Measurements from ENCODE around the gene MIX23. TPM values are rescaled to one million over a fixed set of nuclear protein-coding genes. Genes with fewer than 3 reads are reported as not detected.

MIX23 gene
- total RNA-seq, 1 experiment from 2014 or later: 111 TPM

DNA sequence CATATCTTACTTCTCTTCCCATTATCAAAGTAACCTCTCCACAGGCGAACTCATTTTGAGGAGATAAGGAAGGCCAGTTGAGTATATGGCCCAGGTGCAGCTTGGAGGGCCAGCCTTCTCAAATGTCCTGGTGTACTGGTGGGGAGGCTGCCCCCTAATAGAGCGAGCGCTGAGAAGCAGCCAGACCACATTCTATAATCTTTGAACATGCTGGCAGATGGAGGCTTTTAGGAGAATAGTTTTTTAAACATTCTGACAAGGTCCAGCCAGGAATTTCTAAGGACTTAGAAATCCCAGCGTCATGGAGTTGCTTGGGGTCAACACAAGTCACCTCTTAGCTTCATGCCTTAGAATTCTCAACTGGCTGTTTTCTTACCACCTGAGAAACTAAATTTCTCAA is 27.1 kb upstream of the MIX23 start:
- ATAC-seq: no peak
- Histone ChIP-seq H3K4me1 (ENCODE audit: insufficient read depth, low read length) (peaks cover 17% of the 10 kb centered on the region), H4K20me1 (ENCODE audit: low read length) (no peaks in the 10 kb centered on the region), H3F3A (ENCODE audit: low read length, unreplicated experiment) (no peaks in the 10 kb centered on the region), H3K27ac (ENCODE audit: low read length) (no peak overlapping the region), H3K4me3 (ENCODE audit: low read length) (no peak overlapping the region), H2AFZ (ENCODE audit: low read length) (no peak overlapping the region), H3K27me3 (ENCODE audit: low read length) (no peaks in the 10 kb centered on the region), H3K4me2 (ENCODE audit: low read length) (no peak overlapping the region), H3K9me3 (ENCODE audit: low read length) (no peaks in the 10 kb centered on the region), H3K36me3 (ENCODE audit: low read depth, low read length) (peaks cover 42% of the 10 kb centered on the region), H3K9me2 (replicated peaks; ENCODE audit: low read length) (no peaks in the 10 kb centered on the region), H3K79me2 (ENCODE audit: low read length) (peaks cover 34% of the 10 kb centered on the region), H3K9ac (ENCODE audit: low read length) (no peak overlapping the region)
- TF ChIP-seq, protein P1, sequence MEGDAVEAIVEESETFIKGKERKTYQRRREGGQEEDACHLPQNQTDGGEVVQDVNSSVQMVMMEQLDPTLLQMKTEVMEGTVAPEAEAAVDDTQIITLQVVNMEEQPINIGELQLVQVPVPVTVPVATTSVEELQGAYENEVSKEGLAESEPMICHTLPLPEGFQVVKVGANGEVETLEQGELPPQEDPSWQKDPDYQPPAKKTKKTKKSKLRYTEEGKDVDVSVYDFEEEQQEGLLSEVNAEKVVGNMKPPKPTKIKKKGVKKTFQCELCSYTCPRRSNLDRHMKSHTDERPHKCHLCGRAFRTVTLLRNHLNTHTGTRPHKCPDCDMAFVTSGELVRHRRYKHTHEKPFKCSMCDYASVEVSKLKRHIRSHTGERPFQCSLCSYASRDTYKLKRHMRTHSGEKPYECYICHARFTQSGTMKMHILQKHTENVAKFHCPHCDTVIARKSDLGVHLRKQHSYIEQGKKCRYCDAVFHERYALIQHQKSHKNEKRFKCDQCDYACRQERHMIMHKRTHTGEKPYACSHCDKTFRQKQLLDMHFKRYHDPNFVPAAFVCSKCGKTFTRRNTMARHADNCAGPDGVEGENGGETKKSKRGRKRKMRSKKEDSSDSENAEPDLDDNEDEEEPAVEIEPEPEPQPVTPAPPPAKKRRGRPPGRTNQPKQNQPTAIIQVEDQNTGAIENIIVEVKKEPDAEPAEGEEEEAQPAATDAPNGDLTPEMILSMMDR (conservative IDR thresholded peaks at IDR 0.05; ENCODE audit: low read depth, low read length): no peak
- CTCF ChIA-PET: no interaction called here
- no TSS peak for BruUV-seq (replicated peaks)
- POLR2A ChIA-PET (ENCODE audit: unreplicated experiment): no interaction called here
- DNase-seq: no peak
- intact Hi-C loops (cut with micrococcal nuclease): no loop called here

DNA sequence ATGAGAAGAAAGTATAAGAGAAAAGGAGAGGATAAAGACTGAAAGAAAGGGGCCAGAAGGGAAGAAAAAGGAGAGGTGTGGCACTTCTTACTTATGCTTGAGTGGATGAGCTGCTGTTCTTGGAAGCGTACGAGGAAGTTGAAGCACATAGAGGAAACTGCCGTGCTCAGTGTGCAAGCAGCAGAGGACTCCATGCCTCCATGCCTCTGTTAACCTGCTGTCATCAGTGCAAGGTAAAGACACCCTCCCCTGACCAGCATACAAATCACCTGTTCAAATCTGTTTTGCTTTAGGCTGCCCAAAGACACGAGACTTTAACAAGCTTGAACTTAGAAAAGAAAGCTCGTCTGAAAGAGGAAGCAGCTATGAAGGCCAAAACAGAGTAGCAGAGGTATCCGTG is 26.4 kb upstream of the MIX23 start:
- Histone ChIP-seq H4K20me1 (ENCODE audit: low read length) (no peaks in the 10 kb centered on the region), H3K27ac (ENCODE audit: low read length) (no peak overlapping the region), H2AFZ (ENCODE audit: low read length) (no peak overlapping the region), H3K9me3 (ENCODE audit: low read length) (no peaks in the 10 kb centered on the region), H3K4me2 (ENCODE audit: low read length) (no peak overlapping the region), H3K36me3 (ENCODE audit: low read depth, low read length) (peaks cover 45% of the 10 kb centered on the region), H3F3A (ENCODE audit: low read length, unreplicated experiment) (no peaks in the 10 kb centered on the region), H3K4me1 (ENCODE audit: insufficient read depth, low read length) (peaks cover 10% of the 10 kb centered on the region), H3K27me3 (ENCODE audit: low read length) (no peaks in the 10 kb centered on the region), H3K4me3 (ENCODE audit: low read length) (no peak overlapping the region), H3K9ac (ENCODE audit: low read length) (no peak overlapping the region), H3K9me2 (replicated peaks; ENCODE audit: low read length) (no peaks in the 10 kb centered on the region), H3K79me2 (ENCODE audit: low read length) (peaks cover 28% of the 10 kb centered on the region)
- TF ChIP-seq, protein P1 (conservative IDR thresholded peaks at IDR 0.05; ENCODE audit: low read depth, low read length): no peak
- TF ChIP-seq EZH2phosphoT487 (IDR thresholded peaks at IDR 0.05; ENCODE audit: borderline replicate concordance, low read length) (no peak), EZH2 (IDR thresholded peaks at IDR 0.05; ENCODE audit: low read length, unreplicated experiment) (no peak)
- BruUV-seq (replicated peaks): no TSS peak
- CTCF ChIA-PET: no interaction called here
- ATAC-seq (no peak), DNase-seq (no peak)
- intact Hi-C loops (cut with micrococcal nuclease): no loop called here
- POLR2A ChIA-PET (ENCODE audit: unreplicated experiment): interaction anchor here (0.6 kb wide), 2 partner anchors 190 to 253 kb away, joined by 12 to 23 read pairs; no protein-coding TSS in a partner anchor

GRCh38 chr3:122407946-122408345 is 24.9 kb upstream of the MIX23 start:
- H3K9me3 ChIP-seq (ENCODE audit: low read length): no peaks in the 10 kb centered on the region
- intact Hi-C loops (cut with micrococcal nuclease): no loop called here
- no peak overlapping the region for H3K4me3 ChIP-seq (ENCODE audit: low read length)
- no peak for ATAC-seq
- H4K20me1 ChIP-seq (ENCODE audit: low read length): no peaks in the 10 kb centered on the region
- peaks cover 13% of the 10 kb centered on the region for H3K79me2 ChIP-seq (ENCODE audit: low read length)
- TF ChIP-seq, protein P1 (conservative IDR thresholded peaks at IDR 0.05; ENCODE audit: low read depth, low read length): no peak
- TF ChIP-seq EZH2phosphoT487 (IDR thresholded peaks at IDR 0.05; ENCODE audit: borderline replicate concordance, low read length) (no peak), EZH2 (IDR thresholded peaks at IDR 0.05; ENCODE audit: low read length, unreplicated experiment) (no peak)
- CTCF ChIA-PET: no interaction called here
- POLR2A ChIA-PET (ENCODE audit: unreplicated experiment): interaction anchor here (0.6 kb wide), 1 partner anchor 866 kb away, joined by 3 read pairs; no protein-coding TSS in a partner anchor
- no peaks in the 10 kb centered on the region for H3K4me1 ChIP-seq (ENCODE audit: insufficient read depth, low read length)
- no peak for DNase-seq
- H3K27ac ChIP-seq (ENCODE audit: low read length): no peak overlapping the region
- H3K9me2 ChIP-seq (replicated peaks; ENCODE audit: low read length): no peaks in the 10 kb centered on the region
- peaks cover 52% of the 10 kb centered on the region for H3K36me3 ChIP-seq (ENCODE audit: low read depth, low read length)
- no peak overlapping the region for H3K9ac ChIP-seq (ENCODE audit: low read length)
- no peaks in the 10 kb centered on the region for H3K27me3 ChIP-seq (ENCODE audit: low read length)
- H3F3A ChIP-seq (ENCODE audit: low read length, unreplicated experiment): no peaks in the 10 kb centered on the region
- no peak overlapping the region for H3K4me2 ChIP-seq (ENCODE audit: low read length)
- BruUV-seq (replicated peaks): no TSS peak
- H2AFZ ChIP-seq (ENCODE audit: low read length): no peak overlapping the region

Measured in PC-3 (cell line).